Measurements from ENCODE around the gene DNAH2.

DNAH2 gene, protein sequence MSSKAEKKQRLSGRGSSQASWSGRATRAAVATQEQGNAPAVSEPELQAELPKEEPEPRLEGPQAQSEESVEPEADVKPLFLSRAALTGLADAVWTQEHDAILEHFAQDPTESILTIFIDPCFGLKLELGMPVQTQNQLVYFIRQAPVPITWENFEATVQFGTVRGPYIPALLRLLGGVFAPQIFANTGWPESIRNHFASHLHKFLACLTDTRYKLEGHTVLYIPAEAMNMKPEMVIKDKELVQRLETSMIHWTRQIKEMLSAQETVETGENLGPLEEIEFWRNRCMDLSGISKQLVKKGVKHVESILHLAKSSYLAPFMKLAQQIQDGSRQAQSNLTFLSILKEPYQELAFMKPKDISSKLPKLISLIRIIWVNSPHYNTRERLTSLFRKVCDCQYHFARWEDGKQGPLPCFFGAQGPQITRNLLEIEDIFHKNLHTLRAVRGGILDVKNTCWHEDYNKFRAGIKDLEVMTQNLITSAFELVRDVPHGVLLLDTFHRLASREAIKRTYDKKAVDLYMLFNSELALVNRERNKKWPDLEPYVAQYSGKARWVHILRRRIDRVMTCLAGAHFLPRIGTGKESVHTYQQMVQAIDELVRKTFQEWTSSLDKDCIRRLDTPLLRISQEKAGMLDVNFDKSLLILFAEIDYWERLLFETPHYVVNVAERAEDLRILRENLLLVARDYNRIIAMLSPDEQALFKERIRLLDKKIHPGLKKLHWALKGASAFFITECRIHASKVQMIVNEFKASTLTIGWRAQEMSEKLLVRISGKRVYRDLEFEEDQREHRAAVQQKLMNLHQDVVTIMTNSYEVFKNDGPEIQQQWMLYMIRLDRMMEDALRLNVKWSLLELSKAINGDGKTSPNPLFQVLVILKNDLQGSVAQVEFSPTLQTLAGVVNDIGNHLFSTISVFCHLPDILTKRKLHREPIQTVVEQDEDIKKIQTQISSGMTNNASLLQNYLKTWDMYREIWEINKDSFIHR (N-terminal part only)

DNA sequence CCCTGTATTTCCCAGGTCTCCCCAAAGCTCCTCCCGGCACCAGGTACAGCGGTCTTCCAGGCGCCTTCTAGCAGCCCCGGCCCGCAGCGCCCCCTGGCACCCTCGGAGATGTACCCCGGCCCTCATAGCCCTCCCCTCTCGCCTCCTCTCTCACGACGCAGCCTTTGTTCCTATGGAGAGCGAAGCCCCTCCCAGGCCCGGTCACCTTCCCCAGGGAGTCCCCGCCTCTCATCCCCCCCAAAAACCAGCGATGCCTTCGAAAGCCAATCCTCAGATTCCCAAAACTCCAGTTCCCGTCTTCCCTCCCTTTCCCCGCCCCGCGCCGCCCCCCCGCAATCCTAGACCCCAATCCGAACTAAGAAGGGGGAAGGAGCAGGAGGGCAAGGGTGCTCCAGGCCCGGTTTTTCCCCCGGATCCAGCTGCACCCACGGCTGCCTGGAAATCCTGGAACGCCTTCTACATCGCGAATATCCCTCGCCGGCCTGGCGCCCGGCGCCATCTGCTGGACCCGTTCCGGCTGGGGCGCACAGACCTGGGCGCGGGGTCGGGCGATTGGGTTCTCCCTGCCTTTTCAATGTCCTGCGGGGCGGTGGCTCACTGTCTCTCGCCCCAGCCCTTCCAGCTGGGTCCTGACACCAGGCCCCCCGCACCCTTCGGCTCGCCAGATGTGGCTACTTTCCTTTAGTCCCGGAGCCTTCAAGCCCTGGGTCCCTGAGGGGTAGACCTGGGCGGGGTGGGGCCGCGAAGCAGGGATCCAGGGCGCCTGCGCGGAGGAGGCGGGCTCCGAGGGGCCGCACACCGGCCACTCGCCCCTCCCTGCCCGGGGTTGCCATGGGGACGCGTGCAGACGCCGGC lies at the start of gene DNAH2:
TSS of gene DNAH2 (plus strand) at position 844 of the 855 bp plus-strand sequence. CDS start 1,991 bp downstream, outside the sequence.
- DNase-seq (ENCODE audit: low read depth), result peak; percentile 24

DNA sequence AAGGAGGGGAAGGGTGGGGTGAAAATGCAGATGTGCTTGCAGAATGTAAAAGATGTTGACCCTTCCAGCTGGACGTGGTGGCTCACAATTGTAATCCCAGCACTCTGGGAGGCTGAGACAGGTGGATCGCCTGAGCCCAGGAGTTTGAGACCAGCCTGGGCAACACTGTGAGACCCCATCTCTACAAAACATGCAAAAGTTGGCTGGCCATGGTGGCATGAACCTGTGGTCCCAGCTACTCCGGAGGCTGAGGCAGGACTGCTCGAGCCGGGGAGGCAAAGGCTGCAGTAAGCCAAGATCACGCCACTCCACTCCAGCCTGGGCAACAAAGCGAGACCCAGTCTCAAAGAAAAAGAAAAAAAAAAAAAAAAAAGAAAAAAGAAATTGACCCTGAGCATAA lies 49.1 kb upstream of the DNAH2 start:
- DNase-seq (ENCODE audit: low read depth), result no peak

DNA sequence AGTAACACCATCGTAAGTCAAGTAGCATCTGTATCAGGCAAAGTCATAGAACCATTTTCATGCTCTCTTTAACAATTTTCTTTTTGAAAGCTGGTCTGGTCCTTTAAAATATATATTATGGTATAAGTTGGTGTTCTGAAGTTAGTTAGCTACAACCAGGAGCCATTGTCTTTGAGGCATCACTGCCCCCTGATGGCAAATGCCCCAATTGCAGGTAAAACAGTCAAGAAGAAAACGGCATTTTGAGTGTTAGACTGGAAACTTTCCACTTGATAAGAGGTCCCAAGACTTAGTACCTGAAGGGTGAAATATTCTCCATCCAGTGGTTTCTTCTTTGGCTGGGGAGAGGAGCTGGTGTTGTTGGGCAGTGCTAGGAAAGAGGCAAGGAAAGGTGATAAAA lies 44.3 kb upstream of the DNAH2 start:
- no peak for DNase-seq (ENCODE audit: low read depth)

DNA sequence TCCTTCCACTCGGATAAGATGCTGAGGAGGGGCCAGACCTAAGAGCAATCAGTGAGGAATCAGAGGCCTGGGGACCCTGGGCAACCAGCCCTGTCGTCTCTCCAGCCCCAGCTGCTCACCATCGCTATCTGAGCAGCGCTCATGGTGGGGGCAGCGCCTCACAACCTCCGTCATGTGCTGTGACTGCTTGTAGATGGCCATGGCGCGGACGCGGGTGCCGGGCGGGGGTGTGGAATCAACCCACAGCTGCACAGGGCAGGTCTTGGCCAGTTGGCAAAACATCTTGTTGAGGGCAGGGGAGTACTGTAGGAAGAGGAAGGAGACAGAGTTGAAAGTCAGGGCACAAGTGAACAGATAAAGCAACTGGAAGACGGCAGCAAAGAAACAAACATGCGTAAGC lies 42.6 kb upstream of the DNAH2 start:
- no peak for DNase-seq (ENCODE audit: low read depth)

DNA sequence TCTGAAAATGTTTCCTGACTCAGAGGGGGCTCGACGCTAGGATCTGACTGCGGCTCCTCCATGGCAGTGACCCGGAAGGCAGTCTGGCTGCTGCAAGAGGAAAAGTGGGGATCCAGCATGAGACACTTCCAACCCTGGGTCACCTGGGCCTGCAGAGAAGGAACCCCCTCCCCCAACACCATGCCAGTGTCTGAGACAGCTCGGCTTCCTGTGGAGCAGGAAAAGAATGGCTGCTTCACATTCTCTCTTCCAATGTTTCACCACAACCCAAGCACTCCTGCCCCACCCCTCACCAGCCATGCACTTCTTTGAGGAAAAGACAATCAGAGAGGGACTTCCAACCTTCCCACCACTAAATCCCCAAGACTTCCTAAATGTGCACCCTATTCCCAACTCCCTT lies 41.0 kb upstream of the DNAH2 start:
- DNase-seq (ENCODE audit: low read depth), result no peak

DNA sequence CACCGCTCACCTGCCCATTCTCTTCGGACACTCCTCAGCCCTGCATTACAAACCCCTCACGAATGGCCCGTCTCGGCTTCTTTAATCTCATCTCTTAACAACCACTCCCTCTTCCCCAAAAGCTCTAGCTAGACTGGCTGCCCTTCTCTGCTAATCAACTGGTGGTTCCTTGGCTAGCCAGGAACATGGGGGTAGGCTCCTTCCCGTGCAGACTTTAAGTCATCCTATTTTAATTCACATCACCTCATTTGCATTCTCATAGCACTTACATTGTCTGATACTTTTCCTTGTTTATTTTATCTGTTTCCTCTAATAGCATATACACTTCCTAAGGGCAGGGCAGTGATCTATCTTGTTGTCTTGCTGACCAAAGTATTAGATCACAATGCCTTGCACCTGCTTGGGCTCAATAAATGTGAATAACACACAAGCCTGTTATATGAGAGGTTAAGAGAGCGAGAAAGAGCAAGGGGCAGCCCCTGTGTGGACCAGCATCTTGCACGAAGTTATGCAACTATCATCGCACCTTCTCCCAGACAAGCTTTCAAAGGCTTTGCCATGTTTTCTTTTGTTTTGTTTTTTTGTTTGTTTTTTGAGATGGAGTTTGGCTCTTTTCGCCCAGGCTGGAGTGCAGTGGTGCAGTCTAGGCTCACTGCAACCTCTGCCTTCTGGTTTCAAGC lies 40.0 kb upstream of the DNAH2 start:
- DNase-seq (ENCODE audit: low read depth), result no peak

DNA sequence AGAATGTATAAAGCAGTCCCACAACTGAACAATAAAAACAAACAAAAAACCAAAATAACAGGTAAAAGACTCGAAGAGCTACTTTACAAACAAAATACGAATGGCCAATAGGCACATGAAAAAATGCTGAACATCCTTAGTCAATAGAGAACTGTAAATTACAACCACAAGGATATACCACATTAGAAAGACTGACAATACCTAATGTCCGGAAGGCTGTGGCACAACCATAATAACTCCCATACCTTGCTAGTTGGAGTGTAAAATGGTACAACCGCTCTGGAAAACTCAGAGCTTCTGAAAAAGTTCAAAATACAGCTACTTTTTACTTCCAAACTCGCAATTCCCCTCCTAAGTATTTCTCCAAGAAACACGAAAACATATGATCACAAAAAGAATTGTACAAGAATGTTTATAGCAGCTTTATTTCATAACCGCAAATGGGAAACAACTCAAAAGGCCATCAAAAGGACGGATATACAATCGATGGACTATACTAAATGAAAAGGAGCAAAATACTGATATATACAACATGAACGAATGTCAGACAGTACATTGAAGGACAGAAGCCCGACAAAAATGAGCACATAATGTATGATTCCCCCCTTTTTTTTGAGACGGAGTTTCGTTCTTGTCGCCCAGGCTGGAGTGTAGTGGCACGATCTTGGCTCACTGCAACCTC lies 32.6 kb upstream of the DNAH2 start:
- DNase-seq (ENCODE audit: low read depth), result no peak

DNA sequence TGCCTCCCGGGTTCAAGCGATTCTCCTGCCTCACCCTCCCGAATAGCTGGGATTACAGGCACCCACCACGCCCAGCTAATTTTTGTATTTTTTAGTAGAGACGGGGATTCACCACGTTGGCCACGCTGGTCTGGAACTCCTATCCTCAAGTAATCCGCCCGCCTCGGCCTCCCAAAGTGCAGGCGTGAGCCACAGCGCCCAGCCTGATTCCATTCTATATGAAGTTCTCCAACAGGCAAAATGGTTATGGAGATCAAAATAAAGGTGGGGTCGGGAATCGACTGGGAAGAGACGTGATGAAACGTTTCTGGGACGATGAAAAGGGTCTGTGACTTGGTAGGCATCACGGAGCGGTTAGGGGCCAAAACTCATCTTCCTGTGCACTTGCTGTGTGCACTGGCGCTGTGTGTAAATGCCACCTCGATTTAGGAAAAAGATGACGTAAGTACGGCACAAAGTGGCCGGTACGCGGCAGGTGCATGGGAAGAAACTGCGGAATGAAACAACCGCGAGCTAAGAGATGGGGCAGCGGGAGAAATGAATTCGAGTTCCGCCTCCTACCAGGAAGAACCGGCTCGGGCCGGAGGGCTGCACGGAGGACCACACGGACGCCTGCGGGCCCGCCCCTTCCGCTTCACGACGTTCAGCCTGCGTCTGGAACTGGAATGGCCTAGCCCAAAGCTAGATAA lies 31.9 kb upstream of the DNAH2 start:
- peak; percentile 86 for DNase-seq (ENCODE audit: low read depth)

DNA sequence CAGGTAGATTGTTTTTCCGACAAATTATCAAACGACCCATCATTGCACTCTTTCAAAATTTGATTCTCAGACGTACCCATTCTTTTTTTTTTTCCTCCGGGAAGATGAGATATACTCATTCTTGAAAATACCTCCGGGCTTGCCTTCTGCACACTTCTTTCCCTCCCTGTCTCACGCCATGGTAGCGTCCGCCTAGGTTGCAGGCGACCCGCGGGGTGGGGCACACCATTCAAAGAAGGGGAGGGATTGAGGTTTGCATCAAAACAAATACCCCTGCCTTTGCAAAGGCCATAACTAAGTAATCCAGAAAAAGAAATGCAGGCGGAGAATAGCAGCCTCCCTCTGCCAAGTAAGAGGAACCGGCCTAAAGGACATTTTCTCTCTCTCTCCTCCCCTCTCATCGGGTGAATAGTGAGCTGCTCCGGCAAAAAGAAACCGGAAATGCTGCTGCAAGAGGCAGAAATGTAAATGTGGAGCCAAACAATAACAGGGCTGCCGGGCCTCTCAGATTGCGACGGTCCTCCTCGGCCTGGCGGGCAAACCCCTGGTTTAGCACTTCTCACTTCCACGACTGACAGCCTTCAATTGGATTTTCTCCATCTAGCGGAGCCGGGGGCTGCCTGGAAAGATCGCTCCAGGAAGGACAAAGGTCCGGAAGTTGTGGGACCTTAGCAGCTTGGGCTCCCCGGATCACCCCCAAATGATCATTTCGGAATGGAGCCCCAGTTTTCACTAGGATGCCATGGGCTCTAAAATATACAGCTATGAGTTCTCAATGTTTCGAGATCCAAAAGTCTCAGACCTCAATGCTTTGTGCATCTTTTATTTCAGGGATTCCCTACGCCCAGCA lies 31.1 kb upstream of the DNAH2 start:
- peak; percentile 70 for DNase-seq (ENCODE audit: low read depth)

DNA sequence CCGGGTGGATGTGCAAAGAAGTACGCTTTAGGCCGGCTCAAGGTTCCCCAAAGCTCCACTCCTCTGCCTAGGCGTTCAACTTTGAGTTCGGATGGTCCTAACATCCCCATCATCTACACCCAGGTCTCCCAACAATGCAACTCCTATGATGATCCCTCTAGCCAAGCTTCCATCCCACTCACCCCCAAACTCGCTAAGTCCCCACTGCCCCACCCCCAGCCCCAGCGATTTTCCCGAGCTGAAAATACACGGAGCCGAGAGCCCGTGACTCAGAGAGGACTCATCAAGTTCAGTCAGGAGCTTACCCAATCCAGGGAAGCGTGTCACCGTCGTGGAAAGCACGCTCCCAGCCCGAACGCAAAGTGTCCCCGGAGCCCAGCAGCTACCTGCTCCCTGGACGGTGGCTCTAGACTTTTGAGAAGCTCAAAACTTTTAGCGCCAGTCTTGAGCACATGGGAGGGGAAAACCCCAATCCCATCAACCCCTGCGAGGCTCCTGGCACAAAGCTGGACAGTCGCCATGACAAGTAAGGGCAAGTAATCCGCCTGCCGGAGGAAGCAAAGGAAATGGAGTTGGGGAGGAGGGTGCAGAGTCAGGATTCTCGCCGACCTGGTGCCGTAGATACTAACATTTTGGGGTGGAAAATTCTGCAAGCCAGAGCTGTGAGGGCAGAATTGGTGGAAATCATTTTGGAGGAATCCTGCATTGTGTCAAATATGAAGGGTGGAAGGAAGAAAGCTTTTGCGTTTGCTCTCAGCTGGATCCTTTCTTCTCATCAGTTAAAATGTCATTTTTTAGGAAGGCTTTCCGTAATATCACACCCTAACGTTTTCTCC lies 30.3 kb upstream of the DNAH2 start, which contains the start of gene TP53:
TSS of gene TP53 (minus strand) at position 419 of the 836 bp plus-strand sequence. CDS start 10,896 bp downstream, outside the sequence.
- DNase-seq (ENCODE audit: low read depth), result peak; percentile 82

DNA sequence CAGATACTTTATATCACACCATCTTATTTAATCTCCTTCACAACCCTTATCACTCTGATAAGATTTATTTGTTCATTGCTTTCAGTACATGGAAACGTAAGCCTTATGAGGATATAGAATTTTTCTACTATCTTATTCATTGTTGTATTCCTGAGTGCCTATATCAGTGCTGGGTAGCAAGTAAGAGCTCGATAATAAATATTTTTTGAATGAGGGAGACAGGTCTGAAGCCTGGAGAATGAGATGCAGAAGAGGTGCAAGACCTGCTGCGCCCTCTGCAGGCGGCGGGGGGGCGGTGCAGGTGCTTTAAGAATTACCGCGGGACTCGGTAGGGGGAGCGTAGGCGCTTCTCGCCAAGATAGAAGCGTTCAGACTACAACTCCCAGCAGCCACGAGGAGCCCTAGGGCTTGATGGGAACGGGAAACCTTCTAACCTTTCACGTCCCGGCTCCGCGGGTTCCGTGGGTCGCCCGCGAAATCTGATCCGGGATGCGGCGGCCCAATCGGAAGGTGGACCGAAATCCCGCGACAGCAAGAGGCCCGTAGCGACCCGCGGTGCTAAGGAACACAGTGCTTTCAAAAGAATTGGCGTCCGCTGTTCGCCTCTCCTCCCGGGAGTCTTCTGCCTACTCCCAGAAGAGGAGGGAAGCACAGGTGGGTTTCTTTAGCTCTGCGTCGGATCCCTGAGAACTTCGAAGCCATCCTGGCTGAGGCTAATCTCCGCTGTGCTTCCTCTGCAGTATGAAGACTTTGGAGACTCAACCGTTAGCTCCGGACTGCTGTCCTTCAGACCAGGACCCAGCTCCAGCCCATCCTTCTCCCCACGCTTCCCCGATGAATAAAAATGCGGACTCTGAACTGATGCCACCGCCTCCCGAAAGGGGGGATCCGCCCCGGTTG lies 29.4 kb upstream of the DNAH2 start, which contains the start of gene WRAP53:
TSS of gene WRAP53 (plus strand) at position 570 of the 900 bp plus-strand sequence. CDS start at position 742, 172 bp downstream.
- DNase-seq (ENCODE audit: low read depth), result peak; percentile 96

DNA sequence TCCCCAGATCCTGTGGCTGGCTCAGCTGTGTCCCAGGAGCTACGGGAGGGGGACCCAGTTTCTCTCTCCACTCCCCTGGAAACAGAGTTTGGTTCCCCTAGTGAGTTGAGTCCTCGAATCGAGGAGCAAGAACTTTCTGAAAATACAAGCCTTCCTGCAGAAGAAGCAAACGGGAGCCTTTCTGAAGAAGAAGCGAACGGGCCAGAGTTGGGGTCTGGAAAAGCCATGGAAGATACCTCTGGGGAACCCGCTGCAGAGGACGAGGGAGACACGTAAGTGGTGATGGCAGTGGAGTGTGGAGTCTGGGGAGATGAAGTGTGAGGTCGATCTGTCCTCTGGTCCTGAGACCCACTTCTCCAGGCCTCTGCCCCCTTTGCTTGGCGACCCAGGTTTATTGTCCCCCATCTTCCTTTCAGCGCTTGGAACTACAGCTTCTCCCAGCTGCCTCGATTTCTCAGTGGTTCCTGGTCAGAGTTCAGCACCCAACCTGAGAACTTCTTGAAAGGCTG lies 28.7 kb upstream of the DNAH2 start:
- no peak for DNase-seq (ENCODE audit: low read depth)

DNA sequence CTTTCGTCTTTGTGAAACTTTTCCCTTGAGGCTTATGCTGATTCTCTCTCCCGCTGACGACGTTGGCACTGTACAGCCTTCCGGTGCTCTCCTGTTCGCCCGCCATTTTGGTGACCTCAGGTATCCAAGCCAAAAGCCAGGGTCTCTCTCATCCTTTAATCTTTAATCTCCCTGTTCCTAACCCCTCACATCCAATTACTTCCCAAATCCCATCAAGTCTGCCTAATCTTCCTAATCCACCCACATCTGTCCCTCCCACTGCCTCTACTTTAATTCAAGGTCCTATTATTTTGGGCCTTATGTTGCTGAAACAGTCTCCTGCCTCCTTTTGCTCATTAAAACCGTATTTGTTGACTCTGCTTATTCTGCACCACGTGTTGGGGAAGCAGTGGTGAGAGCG lies 22.0 kb upstream of the DNAH2 start:
- DNase-seq (ENCODE audit: low read depth), result no peak

DNA sequence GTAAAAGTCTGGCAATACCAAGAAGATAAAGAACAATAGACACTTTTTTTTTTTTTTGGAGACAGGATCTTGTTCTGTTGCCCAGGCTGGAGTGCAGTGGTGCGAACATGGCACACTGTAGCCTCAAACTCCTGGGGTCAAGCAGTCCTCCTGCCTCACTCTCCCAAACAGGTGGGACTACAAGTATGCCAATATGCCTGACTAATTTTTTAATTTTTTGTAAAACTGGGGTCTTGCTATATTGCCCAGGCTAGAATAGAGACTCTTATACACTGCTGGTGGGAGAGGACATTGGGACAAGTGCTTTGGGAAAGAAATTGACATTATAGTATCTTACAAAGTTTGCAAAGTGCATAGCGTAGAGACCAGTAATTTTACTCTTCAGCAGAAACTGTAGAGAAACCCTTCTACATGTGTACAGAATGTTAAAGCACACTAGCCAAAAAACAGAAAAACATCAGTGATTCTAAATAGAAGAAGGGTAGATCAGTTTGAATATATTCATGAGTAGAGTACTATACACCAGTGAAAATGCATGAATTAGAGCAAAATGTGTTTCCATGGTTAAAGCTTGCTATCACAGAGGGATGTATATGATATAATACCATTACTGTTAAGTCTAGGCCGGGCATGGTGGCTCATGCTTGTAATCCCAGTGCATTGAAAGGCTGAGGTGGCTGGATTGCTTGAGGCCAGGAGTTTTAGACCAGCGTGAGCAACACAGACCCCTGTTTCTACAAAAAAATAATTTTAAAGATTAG lies 19.5 kb upstream of the DNAH2 start:
- DNase-seq (ENCODE audit: low read depth), result no peak

DNA sequence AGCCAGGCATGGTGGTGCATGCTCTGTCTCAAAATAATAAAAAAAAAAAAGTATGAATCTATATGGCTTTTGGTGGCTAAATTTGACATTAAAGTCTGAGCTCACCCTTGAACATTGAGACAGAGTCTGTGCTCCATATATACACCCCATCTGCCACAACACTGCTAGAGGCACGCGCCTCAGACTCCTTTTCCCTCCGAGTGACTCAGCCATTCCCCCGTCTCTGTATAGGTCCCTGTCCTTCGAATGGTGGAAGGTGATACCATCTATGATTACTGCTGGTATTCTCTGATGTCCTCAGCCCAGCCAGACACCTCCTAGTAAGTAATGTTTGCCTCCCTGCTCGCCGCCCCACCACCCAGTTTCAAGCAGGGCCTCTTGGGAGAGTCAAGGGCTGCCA lies 17.0 kb upstream of the DNAH2 start:
- no peak for DNase-seq (ENCODE audit: low read depth)

DNA sequence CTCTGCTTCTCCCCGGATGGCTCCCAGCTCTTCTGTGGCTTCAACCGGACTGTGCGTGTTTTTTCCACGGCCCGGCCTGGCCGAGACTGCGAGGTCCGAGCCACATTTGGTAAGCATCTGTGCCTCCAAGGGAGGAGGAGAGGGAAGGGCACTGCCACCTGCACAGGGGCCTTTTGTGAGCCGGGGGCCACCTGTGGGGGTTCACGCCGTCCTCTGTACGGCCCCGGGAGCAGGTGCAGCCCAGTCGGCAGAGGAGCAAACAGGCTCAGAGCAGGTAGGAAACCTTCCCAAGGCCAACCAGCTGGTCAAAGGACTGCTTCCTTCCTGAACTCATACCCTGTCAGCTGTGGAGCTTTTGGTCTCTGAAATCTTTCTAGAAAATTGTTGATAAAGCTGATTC lies 15.9 kb upstream of the DNAH2 start:
- no peak for DNase-seq (ENCODE audit: low read depth)

Measured in activated T-helper 9 cell treated with anti-CD3 and anti-CD28 coated beads, Interleukin-2, amount 50 U/mL, for 16 hours (primary cell).